ENCODE results near the gene NFASC. TPM values are rescaled to one million over a fixed set of nuclear protein-coding genes. Genes with fewer than 3 reads are reported as not detected.

The NFASC gene
- total and polyA plus RNA-seq, 2 experiments from 2014 or later: 3.9 to 11.7 TPM

- DNase-seq (ENCODE audit: low spot score): no peak
- H3F3A ChIP-seq (replicated peaks; ENCODE audit: low read depth): no peaks in the 10 kb centered on the region
- H3K36me3 Mint-ChIP-seq (ENCODE audit: low read depth): no peaks in the 10 kb centered on the region
- H3K27ac Mint-ChIP-seq: no peak overlapping the region
- no peak overlapping the region for H2AFZ ChIP-seq
- H3K4me3 Mint-ChIP-seq: no peak overlapping the region
- no peaks in the 10 kb centered on the region for H3K9me2 ChIP-seq (ENCODE audit: insufficient read depth)
- peaks cover 5% of the 10 kb centered on the region for H3K4me1 Mint-ChIP-seq
- H3K9me3 Mint-ChIP-seq: no peaks in the 10 kb centered on the region
- ATAC-seq: no peak
- no peaks in the 10 kb centered on the region for H3K27me3 ChIP-seq (ENCODE audit: insufficient read depth)
- no peaks in the 10 kb centered on the region; the same call in 1 of the 2 replicates for H3K4me1 ChIP-seq (ENCODE audit: insufficient read depth)
- no peaks in the 10 kb centered on the region for H3K36me3 ChIP-seq (ENCODE audit: insufficient read depth)
- H3K4me2 ChIP-seq: no peak overlapping the region
- no peaks in the 10 kb centered on the region for H3K79me2 ChIP-seq (replicated peaks; ENCODE audit: insufficient read depth)
- no peak overlapping the region for H3K4me3 ChIP-seq
- TF ChIP-seq, protein P1, sequence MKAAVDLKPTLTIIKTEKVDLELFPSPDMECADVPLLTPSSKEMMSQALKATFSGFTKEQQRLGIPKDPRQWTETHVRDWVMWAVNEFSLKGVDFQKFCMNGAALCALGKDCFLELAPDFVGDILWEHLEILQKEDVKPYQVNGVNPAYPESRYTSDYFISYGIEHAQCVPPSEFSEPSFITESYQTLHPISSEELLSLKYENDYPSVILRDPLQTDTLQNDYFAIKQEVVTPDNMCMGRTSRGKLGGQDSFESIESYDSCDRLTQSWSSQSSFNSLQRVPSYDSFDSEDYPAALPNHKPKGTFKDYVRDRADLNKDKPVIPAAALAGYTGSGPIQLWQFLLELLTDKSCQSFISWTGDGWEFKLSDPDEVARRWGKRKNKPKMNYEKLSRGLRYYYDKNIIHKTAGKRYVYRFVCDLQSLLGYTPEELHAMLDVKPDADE (IDR thresholded peaks at IDR 0.05): no peak
- TF ChIP-seq STAT1 (IDR thresholded peaks at IDR 0.05; ENCODE audit: unreplicated experiment) (no peak), CTCF (conservative IDR thresholded peaks at IDR 0.05; ENCODE audit: low read depth in 2 of 2) (no peak), EZH2phosphoT487 (IDR thresholded peaks at IDR 0.05; ENCODE audit: unreplicated experiment) (no peak), POLR2AphosphoS5 (IDR thresholded peaks at IDR 0.05; ENCODE audit: low read depth) (no peak), CREB1 (CRISPR knock-in tag; IDR thresholded peaks at IDR 0.05; ENCODE audit: low read depth) (no peak), JUNB (IDR thresholded peaks at IDR 0.05; ENCODE audit: unreplicated experiment) (no peak), ZNF331 (CRISPR knock-in tag; IDR thresholded peaks at IDR 0.05; ENCODE audit: low read depth) (no peak), REST (IDR thresholded peaks at IDR 0.05; ENCODE audit: unreplicated experiment) (no peak), EZH2 (IDR thresholded peaks at IDR 0.05; ENCODE audit: low read depth, unreplicated experiment) (no peak)
- peaks cover 7% of the 10 kb centered on the region for H3K27me3 Mint-ChIP-seq (ENCODE audit: insufficient read depth, low read depth, poor library complexity)
- H3K27ac ChIP-seq (ENCODE audit: low read depth): no peak overlapping the region
- no peaks in the 10 kb centered on the region for H4K20me1 ChIP-seq (replicated peaks; ENCODE audit: insufficient read depth)
Observed at GRCh38 chr1:204984499-204984898, 113.8 kb downstream of the NFASC start.
